GM21723 (cell line): Measurements from ENCODE around the gene PDE7B.
A peak's percentile ranks its signal among the peaks of the same experiment; 100 is the strongest.
"Not testable (repeated sequence)": the region's sequence is repeated elsewhere in the genome, so short reads cannot be mapped to it uniquely, and the experiment has no call there.

Experiments
- ATAC-seq: cut with Tn5 transposase; IDR thresholded peaks from one replicate; pipeline ENCODE4 v1.9.1; 2021; ENCODE audit warnings: mild to moderate bottlenecking, moderate library complexity; ENCODE audit not compliant: unreplicated experiment

PDE7B gene

GRCh38 chr6:136216503-136217401 lies 365.3 kb downstream of the PDE7B start:
- no peak for ATAC-seq

GRCh38 chr6:136224974-136225373 lies 373.5 kb downstream of the PDE7B start:
- not testable (repeated sequence) for ATAC-seq

GRCh38 chr6:136225496-136225895 lies 374.0 kb downstream of the PDE7B start:
- ATAC-seq: no peak

GRCh38 chr6:136226027-136226673 lies 374.6 kb downstream of the PDE7B start:
- peak; percentile 80 for ATAC-seq

GRCh38 chr6:136226674-136227377 lies 375.3 kb downstream of the PDE7B start:
- ATAC-seq: peak; percentile 20

- ATAC-seq: no peak
These were observed 377.3 kb downstream of the PDE7B start for GRCh38 chr6:136228814-136229213.

- no peak for ATAC-seq
These were observed 378.8 kb downstream of the PDE7B start for GRCh38 chr6:136230219-136230853.

GRCh38 chr6:136232701-136233100 lies 381.2 kb downstream of the PDE7B start:
- ATAC-seq: no peak

GRCh38 chr6:136235233-136235564 lies 383.7 kb downstream of the PDE7B start:
- no peak for ATAC-seq

GRCh38 chr6:136236466-136237293 lies 385.2 kb downstream of the PDE7B start:
- no peak for ATAC-seq

- no peak for ATAC-seq
These were observed 392.6 kb downstream of the PDE7B start for GRCh38 chr6:136244061-136244616.
